Measurements from ENCODE around the gene TMEM164. TPM values are rescaled to one million over a fixed set of nuclear protein-coding genes. Genes with fewer than 3 reads are reported as not detected.

Gene TMEM164
- polyA plus RNA-seq, 1 donor (not counting 4 experiments of a cell fraction or from before 2014, with no cell fraction given) = 15.3 TPM

GRCh38 chrX:110038900-110039299, 36.0 kb downstream of the TMEM164 start:
- Histone ChIP-seq H3K9me3 (ENCODE audit: control insufficient read depth, low read depth, low read length) (no peaks in the 10 kb centered on the region), H3K9me1 (ENCODE audit: control insufficient read depth, extremely low read depth, insufficient read depth, low read length) (no peaks in the 10 kb centered on the region), H3K9ac (ENCODE audit: control insufficient read depth, extremely low read depth, insufficient read depth, low read length) (no peak overlapping the region), H3K27ac (ENCODE audit: control insufficient read depth, insufficient read depth, low read length) (no peak overlapping the region), H3K79me2 (ENCODE audit: control insufficient read depth, insufficient read depth, low read length) (peaks cover 2% of the 10 kb centered on the region), H3K4me3 (ENCODE audit: control insufficient read depth in 2 of 3, extremely low read depth in 1 of 3, insufficient read depth in 2 of 3, low read depth in 1 of 3, low read length in 3 of 3) (no peak overlapping the region), H2AFZ (ENCODE audit: control insufficient read depth, low read length) (no peak overlapping the region), H4K20me1 (ENCODE audit: control insufficient read depth, extremely low read depth, insufficient read depth, low read length) (no peaks in the 10 kb centered on the region), H3K27me3 (ENCODE audit: control insufficient read depth, extremely low read depth, insufficient read depth, low read length) (peaks cover 7% of the 10 kb centered on the region), H3K4me2 (ENCODE audit: control insufficient read depth, extremely low read depth, insufficient read depth, low read depth, low read length) (no peak overlapping the region), H3K4me1 (ENCODE audit: control insufficient read depth, extremely low read depth, insufficient read depth, low read length) (peaks cover 8% of the 10 kb centered on the region), H3K36me3 (ENCODE audit: control insufficient read depth in 2 of 2, extremely low read depth in 1 of 2, insufficient read depth in 2 of 2, low read length in 2 of 2) (no peaks in the 10 kb centered on the region)
- TF ChIP-seq, protein P1, sequence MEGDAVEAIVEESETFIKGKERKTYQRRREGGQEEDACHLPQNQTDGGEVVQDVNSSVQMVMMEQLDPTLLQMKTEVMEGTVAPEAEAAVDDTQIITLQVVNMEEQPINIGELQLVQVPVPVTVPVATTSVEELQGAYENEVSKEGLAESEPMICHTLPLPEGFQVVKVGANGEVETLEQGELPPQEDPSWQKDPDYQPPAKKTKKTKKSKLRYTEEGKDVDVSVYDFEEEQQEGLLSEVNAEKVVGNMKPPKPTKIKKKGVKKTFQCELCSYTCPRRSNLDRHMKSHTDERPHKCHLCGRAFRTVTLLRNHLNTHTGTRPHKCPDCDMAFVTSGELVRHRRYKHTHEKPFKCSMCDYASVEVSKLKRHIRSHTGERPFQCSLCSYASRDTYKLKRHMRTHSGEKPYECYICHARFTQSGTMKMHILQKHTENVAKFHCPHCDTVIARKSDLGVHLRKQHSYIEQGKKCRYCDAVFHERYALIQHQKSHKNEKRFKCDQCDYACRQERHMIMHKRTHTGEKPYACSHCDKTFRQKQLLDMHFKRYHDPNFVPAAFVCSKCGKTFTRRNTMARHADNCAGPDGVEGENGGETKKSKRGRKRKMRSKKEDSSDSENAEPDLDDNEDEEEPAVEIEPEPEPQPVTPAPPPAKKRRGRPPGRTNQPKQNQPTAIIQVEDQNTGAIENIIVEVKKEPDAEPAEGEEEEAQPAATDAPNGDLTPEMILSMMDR (optimal IDR thresholded peaks at IDR 0.05 in 1 of 3, IDR thresholded peaks at IDR 0.05 in 1 of 3, conservative IDR thresholded peaks at IDR 0.05 in 1 of 3; ENCODE audit: extremely low read depth in 1 of 3, insufficient read depth in 2 of 3, low read length in 3 of 3) = no peak
- TF ChIP-seq EZH2 (IDR thresholded peaks at IDR 0.05; ENCODE audit: low read length) = no peak
- FAIRE-seq (no peak), DNase-seq (ENCODE audit: low read depth, low spot score) (no peak)
- dilution Hi-C loops (cut with MboI; ENCODE audit: extremely low pct_ligation_motif_present, low sequenced_read_pairs) = no loop called here

- no peak overlapping the region for H3K27ac ChIP-seq (ENCODE audit: control insufficient read depth, insufficient read depth, low read length)
- H3K9ac ChIP-seq (ENCODE audit: control insufficient read depth, extremely low read depth, insufficient read depth, low read length) = no peak overlapping the region
- no peaks in the 10 kb centered on the region for H3K9me3 ChIP-seq (ENCODE audit: control insufficient read depth, low read depth, low read length)
- no peaks in the 10 kb centered on the region for H4K20me1 ChIP-seq (ENCODE audit: control insufficient read depth, extremely low read depth, insufficient read depth, low read length)
- peaks cover 12% of the 10 kb centered on the region for H3K4me1 ChIP-seq (ENCODE audit: control insufficient read depth, extremely low read depth, insufficient read depth, low read length)
- H3K4me3 ChIP-seq (ENCODE audit: control insufficient read depth in 2 of 3, extremely low read depth in 1 of 3, insufficient read depth in 2 of 3, low read depth in 1 of 3, low read length in 3 of 3) = no peak overlapping the region
- peaks cover 2% of the 10 kb centered on the region for H3K79me2 ChIP-seq (ENCODE audit: control insufficient read depth, insufficient read depth, low read length)
- no peak overlapping the region for H2AFZ ChIP-seq (ENCODE audit: control insufficient read depth, low read length)
- DNase-seq (ENCODE audit: low read depth, low spot score) (no peak), FAIRE-seq (no peak)
- no peaks in the 10 kb centered on the region for H3K36me3 ChIP-seq (ENCODE audit: control insufficient read depth in 2 of 2, extremely low read depth in 1 of 2, insufficient read depth in 2 of 2, low read length in 2 of 2)
- dilution Hi-C loops (cut with MboI; ENCODE audit: extremely low pct_ligation_motif_present, low sequenced_read_pairs) = no loop called here
- no peaks in the 10 kb centered on the region for H3K9me1 ChIP-seq (ENCODE audit: control insufficient read depth, extremely low read depth, insufficient read depth, low read length)
- TF ChIP-seq, protein P1 (optimal IDR thresholded peaks at IDR 0.05 in 1 of 3, IDR thresholded peaks at IDR 0.05 in 1 of 3, conservative IDR thresholded peaks at IDR 0.05 in 1 of 3; ENCODE audit: extremely low read depth in 1 of 3, insufficient read depth in 2 of 3, low read length in 3 of 3) = no peak
- no peak for TF ChIP-seq EZH2 (IDR thresholded peaks at IDR 0.05; ENCODE audit: low read length)
- no peak overlapping the region for H3K4me2 ChIP-seq (ENCODE audit: control insufficient read depth, extremely low read depth, insufficient read depth, low read depth, low read length)
- peaks cover 7% of the 10 kb centered on the region for H3K27me3 ChIP-seq (ENCODE audit: control insufficient read depth, extremely low read depth, insufficient read depth, low read length)
These were observed 39.1 kb downstream of the TMEM164 start for GRCh38 chrX:110041980-110042379.
